Progenitor cell of endocrine pancreas (in vitro differentiated cells): ENCODE results near the gene TAF12. TPM values are rescaled to one million over a fixed set of nuclear protein-coding genes. Genes with fewer than 3 reads are reported as not detected.
"Not testable (repeated sequence)": the region's sequence is repeated elsewhere in the genome, so short reads cannot be mapped to it uniquely, and the experiment has no call there.

Source experiments
- DNase-seq: peaks from one replicate; pipeline ENCODE4 v3.0.0; 2021; ENCODE audit warnings: low spot score; ENCODE audit not compliant: unreplicated experiment
- H3K27ac Mint-ChIP-seq: 2 replicates; pipeline ENCODE4 v1.8.0; 2021; ENCODE audit warnings: mild to moderate bottlenecking, moderate library complexity, mixed read lengths
- H3K27me3 Mint-ChIP-seq: 2 replicates; pipeline ENCODE4 v1.8.0; 2021; ENCODE audit warnings: mixed read lengths
- H3K36me3 Mint-ChIP-seq: 2 replicates; pipeline ENCODE4 v1.8.0; 2022; ENCODE audit warnings: mixed read lengths; ENCODE audit not compliant: insufficient read depth
- H3K4me1 Mint-ChIP-seq: 2 replicates; pipeline ENCODE4 v1.8.0; 2021; ENCODE audit warnings: low read depth, mixed read lengths
- H3K4me3 Mint-ChIP-seq: 2 replicates; pipeline ENCODE4 v1.8.0; 2021; ENCODE audit warnings: low read depth, mild to moderate bottlenecking, moderate library complexity, mixed read lengths
- H3K9me3 Mint-ChIP-seq: 2 replicates; pipeline ENCODE4 v1.8.0; 2021; ENCODE audit warnings: low read depth, mixed read lengths
- CTCF ChIP-seq: fragments of 200-600 bp; sonication (generic); IDR thresholded peaks from one replicate; pipeline ENCODE4 v1.5.0; 2021; ENCODE audit warnings: antibody characterized with exemption, mild to moderate bottlenecking; ENCODE audit not compliant: unreplicated experiment
- long read RNA-seq: library from polyadenylated mRNA; unstranded; transcript quantifications from one replicate; pipeline ENCODE4 v2.0.0, GENCODE V29; 2020
- total RNA-seq: library from RNA; stranded (reverse); gene quantifications from 2 replicates; pipeline ENCODE4 v1.2.1, GENCODE V29; 2021

Gene TAF12
- 18.2 and 20.1 TPM in 2 replicates for total RNA-seq
- long read RNA-seq, transcript TAF12-202 (6 exons, 1,334 nt), result major isoform, 20 of 25 reads
- long read RNA-seq, partial matches to known transcripts, result 2 of 25 reads
- long read RNA-seq, other reads (novel, unspliced or antisense), result 2 of 25 reads

- Mint-ChIP-seq H3K4me1 (peaks cover 15% of the 10 kb centered on the region), H3K4me3 (peak within 1 kb of the TSS; percentile 97), H3K27me3 (no peaks in the 10 kb centered on the region), H3K9me3 (no peaks in the 10 kb centered on the region), H3K27ac (peak within 1 kb of the TSS; percentile 99), H3K36me3 (no peaks in the 10 kb centered on the region)
- DNase-seq, result peak; percentile 84
- no peak for TF ChIP-seq CTCF
Measured at GRCh38 chr1:28642847-28643635, at the start of gene TAF12. TAF12 (minus strand) TSS chr1:28643067; CDS start chr1:28622081, 20,986 bp downstream.

GRCh38 chr1:28691627-28692026 is 48.8 kb upstream of the TAF12 start:
- not testable (repeated sequence) for H3K27me3 Mint-ChIP-seq, H3K4me1 Mint-ChIP-seq, H3K4me3 Mint-ChIP-seq, H3K9me3 Mint-ChIP-seq, H3K27ac Mint-ChIP-seq, DNase-seq
- H3K36me3 Mint-ChIP-seq, result peaks cover 13% of the 10 kb centered on the region

GRCh38 chr1:28684937-28685336 is 42.1 kb upstream of the TAF12 start:
- Mint-ChIP-seq H3K4me1 (peaks cover 5% of the 10 kb centered on the region), H3K9me3 (no peaks in the 10 kb centered on the region), H3K36me3 (peaks cover 20% of the 10 kb centered on the region), H3K4me3 (no peak overlapping the region), H3K27me3 (no peaks in the 10 kb centered on the region), H3K27ac (no peak overlapping the region)
- no peak for TF ChIP-seq CTCF
- no peak for DNase-seq

- no peak overlapping the region for H3K27ac Mint-ChIP-seq
- H3K36me3 Mint-ChIP-seq, result peaks cover 20% of the 10 kb centered on the region
- TF ChIP-seq CTCF, result no peak
- H3K9me3 Mint-ChIP-seq, result no peaks in the 10 kb centered on the region
- no peak for DNase-seq
- no peak overlapping the region for H3K4me3 Mint-ChIP-seq
- H3K27me3 Mint-ChIP-seq, result no peaks in the 10 kb centered on the region
- peaks cover 5% of the 10 kb centered on the region for H3K4me1 Mint-ChIP-seq
Measured at GRCh38 chr1:28682840-28683239, 40.0 kb upstream of the TAF12 start.

- no peak for TF ChIP-seq CTCF
- DNase-seq, result no peak
- Mint-ChIP-seq H3K27me3 (no peaks in the 10 kb centered on the region), H3K27ac (peak overlapping the region; percentile 49), H3K9me3 (no peaks in the 10 kb centered on the region), H3K4me3 (no peak overlapping the region), H3K4me1 (peaks cover 7% of the 10 kb centered on the region), H3K36me3 (peaks cover 12% of the 10 kb centered on the region)
Measured at GRCh38 chr1:28680151-28680550, 37.3 kb upstream of the TAF12 start.

- H3K9me3 Mint-ChIP-seq, result no peaks in the 10 kb centered on the region
- H3K27me3 Mint-ChIP-seq, result no peaks in the 10 kb centered on the region
- no peaks in the 10 kb centered on the region for H3K36me3 Mint-ChIP-seq
- DNase-seq, result no peak
- H3K4me1 Mint-ChIP-seq, result peaks cover 3% of the 10 kb centered on the region
- no peak for TF ChIP-seq CTCF
- H3K4me3 Mint-ChIP-seq, result no peak overlapping the region
- no peak overlapping the region for H3K27ac Mint-ChIP-seq
Measured at GRCh38 chr1:28675924-28676257, 33.0 kb upstream of the TAF12 start.

- H3K36me3 Mint-ChIP-seq, DNase-seq, H3K9me3 Mint-ChIP-seq, H3K27me3 Mint-ChIP-seq, H3K27ac Mint-ChIP-seq, H3K4me3 Mint-ChIP-seq: not testable (repeated sequence)
- H3K4me1 Mint-ChIP-seq, result peaks cover 14% of the 10 kb centered on the region
Measured at GRCh38 chr1:28672971-28673370, 30.1 kb upstream of the TAF12 start.
